Lung (tissue), 12 donors: ENCODE data around the gene DCDC2. TPM values are rescaled to one million over a fixed set of nuclear protein-coding genes. Genes with fewer than 3 reads are reported as not detected.
A peak's percentile ranks its signal among the peaks of the same experiment; 100 is the strongest.
"Not testable (repeated sequence)": the region's sequence is repeated elsewhere in the genome, so short reads cannot be mapped to it uniquely, and the experiment has no call there.

ENCODE experiments used
- ATAC-seq: fragments of 200-7000 bp; cut with Tn5 transposase; one replicate; pipeline ENCODE4 v1.9.1; 2020; ENCODE audit warnings: moderate number of reproducible peaks; ENCODE audit not compliant: insufficient read depth, low FRiP score
- DNase-seq, 3 donors: peaks; one replicate each; pipeline ENCODE4 v3.0.0-alpha.2; 2013 to 2017
- H3K27ac ChIP-seq, 2 donors: one replicate each; pipeline ENCODE4 v1.5.1; 2013; ENCODE audit warnings: mild to moderate bottlenecking in 2 of 2, moderate library complexity in 2 of 2, control low read depth in 1 of 2, inconsistent platforms in 1 of 2, low read depth in 1 of 2, low read length in 1 of 2
- H3K27me3 ChIP-seq, 3 donors: one replicate each; pipeline ENCODE4 v1.5.1; 2013; ENCODE audit warnings: low read length in 2 of 3; ENCODE audit not compliant: control insufficient read depth in 3 of 3, insufficient read depth in 3 of 3
- H3K36me3 ChIP-seq, 4 donors: one replicate each; pipeline ENCODE4 v1.5.1; 2013; ENCODE audit warnings: low read length in 4 of 4, mild to moderate bottlenecking in 1 of 4, moderate library complexity in 1 of 4; ENCODE audit not compliant: control insufficient read depth in 4 of 4, insufficient read depth in 4 of 4
- H3K4me1 ChIP-seq, 5 donors: one replicate each; pipeline ENCODE4 v1.5.1; 2013; ENCODE audit warnings: low read length in 5 of 5, mild to moderate bottlenecking in 2 of 5, moderate library complexity in 1 of 5; ENCODE audit not compliant: control insufficient read depth in 5 of 5, insufficient read depth in 5 of 5
- H3K4me3 ChIP-seq: one replicate; pipeline ENCODE4 v1.5.1; 2013; ENCODE audit warnings: mild to moderate bottlenecking, control low read depth, moderate library complexity
- H3K9ac ChIP-seq, 2 donors: one replicate each; pipeline ENCODE4 v1.5.1; 2013; ENCODE audit warnings: low read length in 2 of 2, control low read depth in 1 of 2; ENCODE audit not compliant: insufficient read depth in 1 of 2
- H3K9me3 ChIP-seq, 4 donors: one replicate each; pipeline ENCODE4 v1.5.1; 2013; ENCODE audit warnings: low read length in 3 of 4, mild to moderate bottlenecking in 1 of 4, moderate library complexity in 1 of 4; ENCODE audit not compliant: control insufficient read depth in 4 of 4, insufficient read depth in 3 of 4
- CTCF ChIP-seq: IDR thresholded peaks from 2 replicates; pipeline ENCODE4 v1.5.1; 2012; ENCODE audit warnings: mild to moderate bottlenecking; ENCODE audit errors: control extremely low read depth, extremely low read depth
- WGBS, 2 donors: extraction: QIAGEN DNeasy Blood & Tissue Kit; methylation state at CpG; one replicate each; pipeline ENCODE4 v1.1.7; 2013; 5-methylcytosine and 5-hydroxymethylcytosine counted together
- polyA plus RNA-seq, 2 donors: library from polyadenylated mRNA; stranded (reverse); fragments of 200-250 nt; gene quantifications; one replicate each; pipeline ENCODE4 v1.2.1, GENCODE V29; 2013
- total RNA-seq, 2 donors: library from RNA; depleted of rRNA in 1 of 2; stranded (reverse); fragments of >200 nt in 1 of 2; gene quantifications; one replicate each; pipeline ENCODE4 v1.2.1, GENCODE V29; 2014 to 2021
- donor health status: control.
- donor health status: control.
- donor health status: Bipolar disorder and iron deficiency.
- donor health status: healthy.
- donor health status: DM: yes; HTN: yes; CAD: no.

The DCDC2 gene
- total and polyA plus RNA-seq, 4 donors: 2.3 to 14.2 (median 6.2) TPM

- peak; percentile 77 to 90 (median 79) for DNase-seq
- H3K4me1 ChIP-seq: peaks cover 0 to 14% (median 3%) of the 10 kb centered on the region in 5 donors
- no peak for TF ChIP-seq CTCF
- WGBS, 2 donors: 0 to 1% methylated on average over 63 of the region's 63 CpGs
- peak within 1 kb of the TSS; percentile 77 to 82 for H3K9ac ChIP-seq
- H3K27ac ChIP-seq: peak within 1 kb of the TSS; percentile 85 to 86
- no peaks in the 10 kb centered on the region for H3K9me3 ChIP-seq
- H3K36me3 ChIP-seq: peaks cover 3 to 11% (median 7%) of the 10 kb centered on the region in 4 donors
- peaks cover 0 to 10% (median 3%) of the 10 kb centered on the region in 3 donors for H3K27me3 ChIP-seq
- H3K4me3 ChIP-seq: peak within 1 kb of the TSS; percentile 76
- peak; percentile 99 for ATAC-seq
These were observed 45.0 kb upstream of the DCDC2 start, which contains the start of gene MRS2 for GRCh38 chr6:24402697-24403500. Gene MRS2, plus strand, starts transcription at chr6:24402936. Its CDS starts 111 bp downstream, at chr6:24403047.

GRCh38 chr6:24401458-24401857, 43.6 kb upstream of the DCDC2 start:
- H3K4me3 ChIP-seq: no peak overlapping the region
- H3K36me3 ChIP-seq: peaks cover 0 to 9% (median 5%) of the 10 kb centered on the region in 4 donors
- DNase-seq: no peak
- no peak overlapping the region for H3K9ac ChIP-seq
- peaks cover 0 to 4% (median 0%) of the 10 kb centered on the region in 4 donors for H3K9me3 ChIP-seq
- peaks cover 0 to 11% (median 3%) of the 10 kb centered on the region in 5 donors for H3K4me1 ChIP-seq
- no peak for TF ChIP-seq CTCF
- ATAC-seq: no peak
- peaks cover 0 to 12% (median 3%) of the 10 kb centered on the region in 3 donors for H3K27me3 ChIP-seq
- no peak overlapping the region for H3K27ac ChIP-seq
- WGBS, 2 donors: 73 to 80% methylated on average over 4 of the region's 4 CpGs

GRCh38 chr6:24400045-24401039, 42.5 kb upstream of the DCDC2 start:
- not testable (repeated sequence) for H3K36me3 ChIP-seq, H3K9me3 ChIP-seq, H3K27ac ChIP-seq, H3K4me3 ChIP-seq, H3K4me1 ChIP-seq, DNase-seq, H3K9ac ChIP-seq, ATAC-seq
- H3K27me3 ChIP-seq: peaks cover 0 to 12% (median 3%) of the 10 kb centered on the region in 3 donors
- 18 to 20% methylated on average over 17 of the region's 17 CpGs for WGBS, 2 donors
